Osteoblast (primary cell): ENCODE data around the gene CHM. TPM values are rescaled to one million over a fixed set of nuclear protein-coding genes. Genes with fewer than 3 reads are reported as not detected.
A peak's percentile ranks its signal among the peaks of the same experiment; 100 is the strongest.

Experiments used
- DNase-seq: peaks from one replicate; pipeline ENCODE4 v3.0.0; 2011; ENCODE audit warnings: low spot score, mixed read lengths; ENCODE audit not compliant: insufficient read length; ENCODE audit errors: missing footprints
- H2AFZ ChIP-seq: 2 replicates; pipeline ENCODE4 v1.6.0; 2011; ENCODE audit warnings: mild to moderate bottlenecking, low read length
- H3K27ac ChIP-seq: 2 replicates; pipeline ENCODE4 v1.5.1; 2011; ENCODE audit warnings: mild to moderate bottlenecking, low read depth, low read length, moderate library complexity
- H3K27me3 ChIP-seq: 2 replicates; pipeline ENCODE4 v1.6.0; 2012; ENCODE audit warnings: mild to moderate bottlenecking, control low read depth, inconsistent platforms, low read length, moderate library complexity; ENCODE audit not compliant: insufficient read depth
- H3K36me3 ChIP-seq: 2 replicates; pipeline ENCODE4 v1.5.1; 2011; ENCODE audit warnings: mild to moderate bottlenecking, low read length, control low read depth, moderate library complexity; ENCODE audit not compliant: insufficient read depth
- H3K4me1 ChIP-seq: 2 replicates; pipeline ENCODE4 v1.5.1; 2011; ENCODE audit warnings: mild to moderate bottlenecking, low read length, control low read depth, moderate library complexity; ENCODE audit not compliant: insufficient read depth
- H3K4me2 ChIP-seq: 2 replicates; pipeline ENCODE4 v1.6.0; 2011; ENCODE audit warnings: mild to moderate bottlenecking, low read length; ENCODE audit not compliant: insufficient read depth
- H3K4me3 ChIP-seq: fragments of 200-600 bp; sonication (generic); 3 replicates; pipeline ENCODE4 v1.5.1; 2012; ENCODE audit warnings: mild to moderate bottlenecking, low read length, inconsistent platforms; ENCODE audit not compliant: insufficient read depth
- H3K79me2 ChIP-seq: 2 replicates; pipeline ENCODE4 v1.6.0; 2012; ENCODE audit warnings: mild to moderate bottlenecking, low read length, control low read depth, inconsistent platforms; ENCODE audit not compliant: insufficient read depth
- H3K9me3 ChIP-seq: 2 replicates; pipeline ENCODE4 v1.5.1; 2011; ENCODE audit warnings: low read depth, low read length, control low read depth
- H4K20me1 ChIP-seq: 2 replicates; pipeline ENCODE4 v1.6.0; 2012; ENCODE audit warnings: mild to moderate bottlenecking, low read length, control low read depth; ENCODE audit not compliant: insufficient read depth
- CTCF ChIP-seq: IDR thresholded peaks from 2 replicates; pipeline ENCODE4 v1.5.1; 2011; ENCODE audit warnings: mild to moderate bottlenecking, low read depth, low read length, moderate library complexity; ENCODE audit errors: extremely low read depth
- total RNA-seq: library from RNA; depleted of rRNA; stranded (reverse); fragments of >200 nt; gene quantifications from 2 replicates; pipeline ENCODE4 v1.2.3, GENCODE V29; 2012

Gene CHM
- total RNA-seq = 25.3 and 31.5 TPM in 2 replicates

DNA sequence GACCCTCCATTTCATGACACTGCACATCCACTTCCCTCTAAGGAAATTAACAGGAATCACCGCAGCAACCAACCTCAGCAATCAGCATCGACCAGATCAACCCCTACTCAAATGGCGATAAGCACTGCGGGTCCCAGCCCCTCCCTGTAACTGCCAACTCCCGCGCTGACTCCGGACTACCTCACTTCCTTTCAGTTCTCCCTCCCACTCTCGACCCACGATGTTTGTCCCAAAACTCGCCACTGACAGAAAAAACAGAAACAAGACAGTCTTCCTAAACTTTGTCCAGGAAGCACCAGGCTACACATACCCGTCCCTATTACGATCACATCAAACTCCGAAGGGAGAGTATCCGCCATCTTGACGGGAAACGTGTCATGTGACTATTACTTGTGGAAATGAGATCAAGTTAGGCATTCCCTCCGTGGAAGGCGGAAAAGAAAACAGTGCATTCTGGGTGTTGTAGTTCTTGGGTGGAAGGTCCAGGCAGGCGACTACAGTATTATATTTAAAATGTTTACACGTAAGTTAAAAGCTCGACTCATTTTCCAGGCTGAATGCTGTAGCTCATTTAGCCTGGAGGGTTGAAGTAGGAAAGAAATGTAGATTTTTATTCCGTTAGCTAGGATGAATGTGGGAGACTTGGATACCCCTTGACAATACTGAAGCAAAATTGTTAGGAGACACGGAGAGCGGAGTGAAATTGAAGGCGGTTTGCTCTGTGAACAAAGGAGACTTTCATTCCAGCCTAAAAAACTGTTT, at the start of gene CHM:
CHM (minus strand) TSS at position 385 of the 762 bp plus-strand sequence; CDS start at position 359, 26 bp downstream.
- Histone ChIP-seq H4K20me1 (no peaks in the 10 kb centered on the region), H3K27me3 (no peaks in the 10 kb centered on the region), H3K36me3 (no peaks in the 10 kb centered on the region), H3K4me2 (peak within 1 kb of the TSS; percentile 75), H3K9me3 (no peaks in the 10 kb centered on the region), H3K4me1 (no peaks in the 10 kb centered on the region), H3K4me3 (peak within 1 kb of the TSS; percentile 89), H3K79me2 (peaks cover 48% of the 10 kb centered on the region), H2AFZ (peak within 1 kb of the TSS; percentile 93), H3K27ac (peak within 1 kb of the TSS; percentile 95)
- TF ChIP-seq CTCF = no peak
- peak; percentile 83 for DNase-seq

GRCh38 chrX:86078650-86079049, 31.3 kb upstream of the CHM start:
- Histone ChIP-seq H3K4me2 (no peak overlapping the region), H3K27ac (no peak overlapping the region), H3K79me2 (no peaks in the 10 kb centered on the region), H3K4me3 (no peak overlapping the region), H3K27me3 (no peaks in the 10 kb centered on the region), H3K36me3 (no peaks in the 10 kb centered on the region), H2AFZ (no peak overlapping the region), H3K4me1 (no peaks in the 10 kb centered on the region), H3K9me3 (no peaks in the 10 kb centered on the region), H4K20me1 (no peaks in the 10 kb centered on the region)
- no peak for DNase-seq
- TF ChIP-seq CTCF = no peak

DNA sequence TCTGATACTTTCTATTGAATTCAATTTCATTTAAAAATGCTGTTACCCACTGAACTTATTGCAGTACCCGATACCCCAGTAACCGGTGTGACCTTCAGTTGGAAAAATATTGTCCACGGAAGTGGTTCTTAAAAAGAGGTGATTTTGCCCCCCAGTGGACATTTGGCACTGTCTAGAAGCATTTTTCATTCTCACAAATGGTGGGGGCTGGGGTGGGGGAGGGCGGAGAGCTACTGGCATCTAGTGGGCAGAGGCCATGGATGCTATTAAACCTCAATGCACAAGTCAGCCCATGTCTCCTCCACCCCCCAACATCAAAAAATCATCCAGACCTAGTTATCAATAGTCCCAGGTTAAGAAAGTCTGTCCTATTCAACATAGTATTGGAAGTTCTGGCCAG, 19.6 kb upstream of the CHM start:
- no peaks in the 10 kb centered on the region for H4K20me1 ChIP-seq
- TF ChIP-seq CTCF = no peak
- no peaks in the 10 kb centered on the region for H3K79me2 ChIP-seq
- no peaks in the 10 kb centered on the region for H3K36me3 ChIP-seq
- H3K4me3 ChIP-seq = no peak overlapping the region
- no peak for DNase-seq
- H3K27ac ChIP-seq = no peak overlapping the region
- no peaks in the 10 kb centered on the region for H3K9me3 ChIP-seq
- H3K4me2 ChIP-seq = no peak overlapping the region
- H3K27me3 ChIP-seq = no peaks in the 10 kb centered on the region
- no peaks in the 10 kb centered on the region for H3K4me1 ChIP-seq
- no peak overlapping the region for H2AFZ ChIP-seq

DNA sequence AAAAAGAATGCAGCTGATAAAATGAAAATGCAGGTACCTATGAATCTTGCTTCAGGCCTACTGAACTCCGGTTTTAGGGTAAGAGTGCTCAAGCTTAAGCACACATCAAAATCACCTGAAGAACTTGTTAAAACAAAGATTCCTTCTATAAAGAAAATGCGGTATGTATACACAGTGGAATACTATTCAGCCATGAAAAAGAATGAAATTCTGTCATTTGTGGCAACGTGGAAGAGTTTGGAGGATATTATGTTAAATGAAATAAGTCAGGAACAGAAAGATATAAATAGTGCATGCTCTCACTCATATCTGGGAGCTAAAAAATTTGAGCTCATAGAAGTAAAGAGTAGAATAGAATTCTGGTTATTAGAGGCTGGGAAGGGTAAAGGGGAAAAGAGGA, 14.0 kb upstream of the CHM start:
- no peak for DNase-seq
- H4K20me1 ChIP-seq = no peaks in the 10 kb centered on the region
- H2AFZ ChIP-seq = no peak overlapping the region
- H3K27me3 ChIP-seq = no peaks in the 10 kb centered on the region
- no peak overlapping the region for H3K27ac ChIP-seq
- no peaks in the 10 kb centered on the region for H3K4me1 ChIP-seq
- no peak overlapping the region for H3K4me2 ChIP-seq
- H3K79me2 ChIP-seq = no peaks in the 10 kb centered on the region
- H3K4me3 ChIP-seq = no peak overlapping the region
- no peak for TF ChIP-seq CTCF
- H3K36me3 ChIP-seq = no peaks in the 10 kb centered on the region
- no peaks in the 10 kb centered on the region for H3K9me3 ChIP-seq
